Measurements from ENCODE around the gene TRAF1.

GRCh38 chr9:120946259-120946658, 19.7 kb upstream of the TRAF1 start:
- no peak for TF ChIP-seq CTCF (IDR thresholded peaks at IDR 0.05)
- no peak for TF ChIP-seq POLR2A (IDR thresholded peaks at IDR 0.05)
